ENCODE results near the gene MUC6.

MUC6 gene

GRCh38 chr11:1009371-1009770, 27.1 kb downstream of the MUC6 start:
- Mint-ChIP-seq H3K4me1 (peaks cover 24% of the 10 kb centered on the region), H3K4me3 (no peak overlapping the region), H3K27ac (no peak overlapping the region), H3K27me3 (ENCODE audit: low read depth, poor library complexity) (no peaks in the 10 kb centered on the region), H3K9me3 (no peaks in the 10 kb centered on the region), H3K36me3 (ENCODE audit: low read depth) (peaks cover 15% of the 10 kb centered on the region)
- no peak for TF ChIP-seq CTCF (IDR thresholded peaks at IDR 0.05)
- no peak for DNase-seq

- Mint-ChIP-seq H3K27me3 (ENCODE audit: low read depth, poor library complexity) (no peaks in the 10 kb centered on the region), H3K9me3 (no peaks in the 10 kb centered on the region), H3K36me3 (ENCODE audit: low read depth) (peaks cover 15% of the 10 kb centered on the region), H3K4me3 (no peak overlapping the region), H3K4me1 (peaks cover 24% of the 10 kb centered on the region), H3K27ac (no peak overlapping the region)
- no peak for DNase-seq
- TF ChIP-seq CTCF (IDR thresholded peaks at IDR 0.05), result no peak
These were observed 27.7 kb downstream of the MUC6 start for GRCh38 chr11:1008803-1009145.

GRCh38 chr11:1008001-1008802, 28.3 kb downstream of the MUC6 start:
- Mint-ChIP-seq H3K36me3 (ENCODE audit: low read depth) (peaks cover 19% of the 10 kb centered on the region), H3K27me3 (ENCODE audit: low read depth, poor library complexity) (no peaks in the 10 kb centered on the region), H3K27ac (no peak overlapping the region), H3K4me1 (peaks cover 28% of the 10 kb centered on the region), H3K4me3 (no peak overlapping the region), H3K9me3 (no peaks in the 10 kb centered on the region)
- DNase-seq, result no peak
- no peak for TF ChIP-seq CTCF (IDR thresholded peaks at IDR 0.05)

DNA sequence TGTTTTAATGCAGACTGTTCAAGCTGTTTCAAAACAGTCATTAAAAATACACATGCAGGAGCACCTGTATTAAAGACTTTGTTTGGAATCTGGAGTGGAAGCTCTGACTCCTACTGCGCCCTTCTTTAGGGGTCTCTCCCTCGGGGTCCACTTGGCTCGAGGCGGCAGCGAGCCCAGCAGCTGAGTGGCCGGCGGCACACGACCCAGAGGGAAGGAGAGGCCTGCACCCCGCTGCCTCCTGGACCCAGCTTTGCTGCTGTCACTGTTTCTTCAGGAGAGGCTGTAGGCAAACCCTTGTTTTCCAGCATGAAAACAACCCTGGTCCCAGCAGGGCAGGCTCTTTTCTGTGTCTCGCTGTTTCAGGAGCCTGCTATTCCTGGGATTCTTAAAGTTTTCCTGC, 29.2 kb downstream of the MUC6 start:
- peak overlapping the region; percentile 68 for H3K27ac Mint-ChIP-seq
- peaks cover 24% of the 10 kb centered on the region for H3K36me3 Mint-ChIP-seq (ENCODE audit: low read depth)
- H3K4me3 Mint-ChIP-seq, result no peak overlapping the region
- H3K4me1 Mint-ChIP-seq, result peaks cover 35% of the 10 kb centered on the region
- no peaks in the 10 kb centered on the region for H3K9me3 Mint-ChIP-seq
- H3K27me3 Mint-ChIP-seq (ENCODE audit: low read depth, poor library complexity), result no peaks in the 10 kb centered on the region
- no peak for DNase-seq
- no peak for TF ChIP-seq CTCF (IDR thresholded peaks at IDR 0.05)

- Mint-ChIP-seq H3K27ac (peak overlapping the region; percentile 68), H3K27me3 (ENCODE audit: low read depth, poor library complexity) (no peaks in the 10 kb centered on the region), H3K4me1 (peaks cover 40% of the 10 kb centered on the region), H3K36me3 (ENCODE audit: low read depth) (peaks cover 27% of the 10 kb centered on the region), H3K9me3 (no peaks in the 10 kb centered on the region), H3K4me3 (no peak overlapping the region)
- TF ChIP-seq CTCF (IDR thresholded peaks at IDR 0.05), result no peak
- DNase-seq, result peak; percentile 42
These were observed 29.8 kb downstream of the MUC6 start for GRCh38 chr11:1006762-1007161.

- peaks cover 34% of the 10 kb centered on the region for H3K36me3 Mint-ChIP-seq (ENCODE audit: low read depth)
- H3K4me3 Mint-ChIP-seq, result no peak overlapping the region
- TF ChIP-seq CTCF (IDR thresholded peaks at IDR 0.05), result no peak
- H3K4me1 Mint-ChIP-seq, result peaks cover 48% of the 10 kb centered on the region
- no peaks in the 10 kb centered on the region for H3K27me3 Mint-ChIP-seq (ENCODE audit: low read depth, poor library complexity)
- H3K9me3 Mint-ChIP-seq, result no peaks in the 10 kb centered on the region
- DNase-seq, result no peak
- H3K27ac Mint-ChIP-seq, result peak overlapping the region; percentile 51
These were observed 30.6 kb downstream of the MUC6 start for GRCh38 chr11:1005928-1006327.
